GM18907 (cell line): ENCODE measurements around the gene ACAP2.
A peak's percentile ranks its signal among the peaks of the same experiment; 100 is the strongest.
"Not testable (repeated sequence)": the region's sequence is repeated elsewhere in the genome, so short reads cannot be mapped to it uniquely, and the experiment has no call there.

ENCODE experiments used
- ATAC-seq: cut with Tn5 transposase; IDR thresholded peaks from one replicate; pipeline ENCODE4 v1.9.1; 2021; ENCODE audit warnings: mild to moderate bottlenecking, moderate library complexity; ENCODE audit not compliant: unreplicated experiment

ACAP2 gene

DNA sequence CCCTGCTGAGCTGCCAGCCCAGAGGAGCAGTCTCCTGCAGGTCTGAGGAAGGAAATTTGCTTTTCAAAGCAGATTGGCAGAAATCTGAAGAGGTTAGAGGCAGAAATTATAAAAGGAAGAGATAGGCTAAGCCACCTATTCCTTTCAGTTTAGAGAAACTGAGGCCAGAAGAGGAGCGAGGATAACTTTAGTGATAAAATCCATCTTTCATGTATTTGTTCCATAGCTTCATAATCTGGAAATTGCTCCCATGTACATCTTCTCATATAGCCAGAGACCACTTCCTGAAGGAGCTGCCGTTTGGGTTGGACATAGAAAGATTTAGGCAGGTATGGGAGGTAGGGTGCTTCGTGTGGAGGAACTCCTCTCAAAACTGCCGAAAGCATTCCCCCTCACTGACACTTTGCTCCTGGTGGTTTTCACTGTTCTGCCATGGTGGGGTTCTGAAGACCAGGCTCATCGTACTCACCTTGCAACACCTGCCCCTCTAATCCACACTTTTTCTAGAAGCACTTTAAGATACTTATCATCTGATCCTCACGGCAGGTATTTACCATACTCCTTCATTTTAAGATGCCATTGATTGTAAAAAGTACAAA is 670 bp upstream of the ACAP2 start:
- ATAC-seq, result no peak

DNA sequence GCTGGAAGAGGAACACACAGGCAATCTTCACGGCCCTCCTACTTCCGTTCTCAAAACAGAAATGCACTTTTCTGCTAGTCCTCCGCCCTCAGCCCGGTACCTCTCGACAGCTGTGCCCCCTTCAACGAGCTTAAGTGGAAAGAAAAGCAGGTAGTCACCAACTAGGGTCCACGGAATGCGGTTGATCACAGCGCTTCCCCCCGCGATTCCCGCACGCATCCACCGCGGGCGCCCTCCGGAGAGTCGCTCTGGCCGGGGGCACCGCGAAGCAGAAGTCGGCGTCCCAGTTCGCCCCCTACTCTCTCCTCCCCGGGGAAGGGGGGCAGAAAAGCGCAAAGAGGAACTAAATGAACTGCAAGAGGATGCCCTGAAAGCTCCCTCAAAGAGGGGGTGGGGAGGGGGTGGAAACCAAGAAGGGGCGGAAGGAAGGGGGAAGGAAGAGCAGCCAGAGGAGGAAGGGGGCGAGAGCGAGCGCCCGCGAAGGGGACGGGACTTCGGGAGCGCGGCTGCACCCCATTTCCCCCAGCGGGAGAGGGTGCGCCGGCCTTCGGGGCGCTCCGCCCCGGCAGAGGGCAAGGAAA is 738 bp downstream of the ACAP2 start:
- ATAC-seq, result peak; percentile 9

- no peak for ATAC-seq
Observed at GRCh38 chr3:195441476-195441991, 1.3 kb downstream of the ACAP2 start.

DNA sequence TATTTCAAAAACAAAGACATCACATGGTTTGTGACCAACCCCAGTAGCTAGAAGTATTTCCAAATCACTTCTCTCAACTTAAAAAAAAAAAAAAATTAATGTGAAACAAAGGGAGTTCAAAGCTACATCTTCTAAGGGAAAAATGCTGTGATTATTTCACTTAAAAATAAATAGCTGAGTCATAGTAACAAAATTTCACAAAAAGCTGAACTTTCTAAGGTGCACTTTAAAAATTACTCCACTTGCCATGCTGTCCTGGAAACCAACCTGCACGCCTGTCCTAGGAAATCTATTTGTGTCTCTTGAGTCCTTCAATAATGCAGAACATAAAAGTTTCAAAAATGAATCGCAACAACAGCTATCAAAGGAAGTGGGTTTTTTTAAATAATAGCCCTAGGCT is 1.8 kb downstream of the ACAP2 start:
- ATAC-seq, result no peak

DNA sequence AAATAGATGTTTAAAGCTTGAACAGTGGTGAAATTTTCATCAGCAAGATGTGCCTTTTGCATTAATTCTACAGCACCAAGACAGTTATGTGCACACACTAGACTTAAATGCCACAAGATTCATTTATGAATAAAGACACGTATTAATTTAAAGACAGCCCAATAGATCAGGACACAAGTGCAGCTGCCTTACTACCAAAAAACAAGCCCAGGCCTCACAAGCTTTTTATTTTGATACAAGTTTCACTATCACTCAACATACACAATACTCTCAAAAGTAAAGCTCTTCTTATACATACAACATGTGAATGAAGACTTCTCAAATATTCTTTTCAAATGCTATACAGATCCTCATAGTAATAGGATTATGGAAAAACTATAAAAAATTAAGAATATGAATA is 2.4 kb downstream of the ACAP2 start:
- ATAC-seq, result no peak

- ATAC-seq, result no peak
Observed at GRCh38 chr3:195438371-195438770, 4.4 kb downstream of the ACAP2 start.

- no peak for ATAC-seq
Observed at GRCh38 chr3:195425849-195426248, 17.0 kb downstream of the ACAP2 start.

GRCh38 chr3:195423818-195424217 is 19.0 kb downstream of the ACAP2 start:
- ATAC-seq, result no peak

DNA sequence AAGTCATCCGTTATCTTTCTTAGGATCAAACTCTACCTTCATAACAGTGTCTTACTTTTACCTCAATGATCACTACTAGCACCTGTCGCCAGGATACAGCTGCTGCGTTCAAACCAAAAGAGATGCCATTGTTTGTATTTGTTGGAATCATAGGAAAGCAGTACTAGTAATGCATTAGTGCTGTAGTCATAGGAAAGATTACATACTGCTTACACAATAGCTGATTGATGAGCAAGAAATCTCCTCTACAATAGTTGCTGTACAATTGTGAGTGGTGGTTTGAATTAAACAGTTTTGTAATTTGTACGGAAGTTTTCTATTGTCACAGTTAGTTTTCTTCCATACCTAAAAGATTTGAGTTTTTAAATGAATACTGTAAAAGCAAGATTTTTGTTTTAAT is 21.4 kb downstream of the ACAP2 start:
- ATAC-seq, result no peak

DNA sequence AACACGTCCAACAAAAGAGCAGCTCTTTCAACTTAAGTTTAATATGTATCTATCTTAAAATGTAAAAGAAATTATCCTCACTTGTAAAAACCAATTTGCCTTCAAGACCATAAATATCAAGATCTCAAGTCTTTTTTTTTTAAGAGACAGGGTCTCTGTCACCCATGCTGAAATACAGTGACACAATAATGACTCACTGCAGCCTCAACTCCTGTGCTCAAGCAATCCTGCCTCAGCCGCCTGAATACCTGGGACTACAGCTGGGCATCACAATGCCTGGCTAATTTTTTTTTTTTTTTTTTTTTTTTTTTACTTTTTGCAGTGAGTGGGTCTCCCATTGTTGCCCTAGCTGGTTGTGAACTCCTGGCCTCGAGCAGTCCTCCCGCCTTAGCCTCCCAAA is 26.0 kb downstream of the ACAP2 start:
- no peak for ATAC-seq

- no peak for ATAC-seq
Observed at GRCh38 chr3:195411836-195412235, 31.0 kb downstream of the ACAP2 start.

GRCh38 chr3:195410546-195410945 is 32.3 kb downstream of the ACAP2 start:
- no peak for ATAC-seq

DNA sequence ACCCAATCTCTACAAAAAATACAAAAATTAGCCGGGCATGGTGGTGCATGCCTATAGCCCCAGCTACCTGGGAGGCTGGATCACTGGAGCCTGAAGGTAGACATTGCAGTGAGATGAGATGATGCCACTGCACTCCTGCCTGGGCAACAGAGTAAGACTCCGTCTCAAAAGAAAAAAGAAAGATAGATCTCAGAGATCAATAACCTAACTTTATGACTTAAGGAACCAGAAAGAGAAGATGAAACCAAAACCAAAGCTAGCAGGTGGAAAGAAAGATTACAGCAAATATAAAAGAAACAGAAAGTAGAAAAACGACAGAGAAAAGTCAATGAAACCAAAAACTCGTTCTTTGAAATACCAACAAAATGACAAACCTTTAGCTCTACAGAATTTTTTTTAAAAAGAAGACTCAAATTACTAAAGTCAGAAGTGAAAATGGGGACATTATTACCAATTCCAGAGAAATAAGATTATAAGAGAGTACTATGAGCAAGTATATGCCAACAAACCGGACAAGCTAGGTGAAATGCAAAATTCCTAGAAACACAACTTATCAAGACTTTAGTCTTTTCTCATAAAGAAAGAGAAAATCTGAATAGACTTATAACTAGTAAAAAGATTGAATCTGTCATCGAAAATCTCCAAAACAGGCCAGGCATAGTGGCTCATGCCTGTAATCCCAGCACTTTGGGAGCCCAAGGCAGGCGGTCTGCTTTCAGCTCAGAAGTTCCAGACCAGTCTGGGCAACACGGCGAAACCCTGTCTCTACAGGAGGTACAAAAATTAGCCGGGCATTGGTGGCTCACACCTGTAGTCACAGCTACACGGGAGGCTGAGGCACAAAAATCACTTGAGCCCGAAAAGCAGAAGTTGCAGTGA is 35.0 kb downstream of the ACAP2 start:
- no peak for ATAC-seq

GRCh38 chr3:195405651-195406050 is 37.2 kb downstream of the ACAP2 start:
- no peak for ATAC-seq

DNA sequence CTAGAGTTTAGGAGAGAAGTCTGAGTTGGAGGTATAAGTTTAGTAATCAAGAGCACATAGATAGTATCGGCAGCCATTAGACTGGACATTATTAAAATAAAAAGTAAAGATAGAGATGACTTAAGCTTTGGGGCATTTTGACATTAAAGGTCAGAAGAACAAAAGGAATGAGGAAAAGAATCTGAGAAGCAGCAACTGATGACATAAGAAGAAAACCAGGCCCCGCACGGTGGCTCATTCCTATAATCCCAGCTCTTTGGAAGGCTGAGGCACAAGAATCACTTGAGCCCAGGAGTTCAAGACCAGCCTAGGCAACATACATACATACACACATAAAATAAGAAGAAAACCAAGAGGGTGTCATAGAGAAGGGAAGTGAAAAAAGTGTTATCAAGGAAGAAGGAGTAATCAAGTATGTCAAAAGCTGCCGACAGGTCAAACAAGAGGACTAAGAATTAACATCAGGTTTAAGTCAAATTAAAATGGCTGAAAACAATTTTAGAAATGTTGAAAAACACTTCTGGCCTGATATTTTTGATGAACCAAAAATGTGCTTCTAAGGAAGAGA is 38.9 kb downstream of the ACAP2 start:
- ATAC-seq, result no peak

DNA sequence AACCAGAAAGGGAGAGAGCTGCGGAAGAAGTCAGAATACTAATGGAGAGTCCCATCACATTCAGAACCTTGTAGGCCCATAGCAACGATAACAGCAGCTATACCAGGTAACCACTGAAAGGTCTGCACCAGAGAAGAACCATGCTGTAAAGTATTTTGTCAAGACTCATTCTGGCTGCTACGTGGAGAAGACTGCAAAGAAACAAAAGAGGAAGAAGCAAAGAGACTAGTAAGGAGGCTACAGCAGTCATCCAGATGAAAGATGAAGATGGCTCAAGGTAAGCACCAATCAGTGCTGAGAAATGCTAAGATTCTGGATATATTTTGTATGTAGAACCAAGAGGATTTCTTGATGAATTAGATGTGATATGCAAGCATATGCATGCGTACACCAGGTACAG is 39.6 kb downstream of the ACAP2 start:
- ATAC-seq, result no peak

GRCh38 chr3:195401943-195402342 is 40.9 kb downstream of the ACAP2 start:
- ATAC-seq, result no peak

GRCh38 chr3:195398460-195398859 is 44.4 kb downstream of the ACAP2 start:
- ATAC-seq, result not testable (repeated sequence)

DNA sequence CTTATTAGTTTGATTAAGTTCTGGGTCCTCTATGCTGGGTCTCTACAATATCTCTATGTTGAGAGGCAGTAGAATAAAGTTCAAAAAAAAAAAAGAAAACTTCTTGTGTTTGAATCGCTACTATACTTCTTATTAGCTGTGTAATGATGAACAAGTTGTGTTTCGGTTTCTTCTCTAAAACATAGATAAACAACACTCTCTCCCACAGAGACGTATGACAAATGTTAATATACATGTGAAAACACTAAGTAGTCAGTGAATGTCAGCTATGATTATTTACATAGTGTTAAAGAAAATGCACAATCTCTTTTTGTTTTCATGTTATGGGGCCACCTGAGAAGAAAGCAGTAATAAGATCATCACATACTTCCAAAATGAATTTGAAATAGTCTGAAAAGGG is 45.3 kb downstream of the ACAP2 start:
- no peak for ATAC-seq

DNA sequence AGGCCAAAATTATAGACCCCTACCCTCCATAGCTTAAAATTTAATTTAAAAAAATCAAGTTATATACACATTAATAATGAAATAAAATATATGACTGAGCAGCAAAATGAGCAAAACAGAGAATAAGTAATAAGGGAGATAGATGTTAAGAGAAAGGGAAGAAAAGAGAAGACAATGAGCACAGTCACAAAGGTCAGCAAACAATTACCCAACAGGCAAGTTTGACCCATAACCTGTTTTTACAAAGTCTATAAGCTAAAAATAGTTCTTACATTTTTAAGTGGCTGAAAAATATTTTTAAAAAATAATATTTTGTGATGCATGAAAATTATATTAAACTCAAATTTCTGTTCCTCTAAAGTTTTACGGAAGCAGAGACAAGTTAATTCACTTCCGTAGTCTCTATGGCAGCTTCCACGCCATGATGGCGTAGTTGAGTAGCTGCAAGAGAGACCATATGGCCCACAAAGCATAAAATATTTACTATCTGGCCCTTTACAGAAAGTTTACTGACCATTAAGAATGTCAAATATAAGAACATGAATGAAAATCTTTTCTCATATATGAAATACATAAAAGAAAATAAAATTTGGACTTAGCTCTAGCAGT is 47.5 kb downstream of the ACAP2 start:
- ATAC-seq, result no peak

DNA sequence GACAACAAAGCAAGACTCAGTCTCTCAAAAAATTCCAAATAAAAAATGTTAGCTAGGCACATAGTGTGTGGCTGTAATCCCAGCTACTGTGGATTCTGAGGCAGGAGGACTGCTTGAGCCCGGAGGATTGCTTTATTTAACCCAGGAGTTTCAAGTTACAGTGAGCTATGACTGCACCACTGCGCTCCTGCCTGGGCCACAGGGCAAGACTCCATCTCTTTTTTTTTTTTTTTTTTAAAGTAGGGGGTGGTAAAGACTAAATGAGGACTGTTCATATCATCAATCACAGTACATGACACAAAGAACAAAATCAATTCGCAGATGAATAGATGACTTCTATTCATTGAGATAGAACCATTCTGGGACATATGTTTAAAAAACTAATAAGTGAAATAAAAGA is 48.1 kb downstream of the ACAP2 start:
- ATAC-seq, result no peak
